Osteoblast (primary cell): ENCODE results near the gene MINDY1. TPM values are rescaled to one million over a fixed set of nuclear protein-coding genes. Genes with fewer than 3 reads are reported as not detected.

Source experiments
- DNase-seq: peaks from one replicate; pipeline ENCODE4 v3.0.0; 2011; ENCODE audit warnings: low spot score, mixed read lengths; ENCODE audit not compliant: insufficient read length; ENCODE audit errors: missing footprints
- H2AFZ ChIP-seq: 2 replicates; pipeline ENCODE4 v1.6.0; 2011; ENCODE audit warnings: mild to moderate bottlenecking, low read length
- H3K27ac ChIP-seq: 2 replicates; pipeline ENCODE4 v1.5.1; 2011; ENCODE audit warnings: mild to moderate bottlenecking, low read depth, low read length, moderate library complexity
- H3K27me3 ChIP-seq: 2 replicates; pipeline ENCODE4 v1.6.0; 2012; ENCODE audit warnings: mild to moderate bottlenecking, control low read depth, inconsistent platforms, low read length, moderate library complexity; ENCODE audit not compliant: insufficient read depth
- H3K36me3 ChIP-seq: 2 replicates; pipeline ENCODE4 v1.5.1; 2011; ENCODE audit warnings: mild to moderate bottlenecking, low read length, control low read depth, moderate library complexity; ENCODE audit not compliant: insufficient read depth
- H3K4me1 ChIP-seq: 2 replicates; pipeline ENCODE4 v1.5.1; 2011; ENCODE audit warnings: mild to moderate bottlenecking, low read length, control low read depth, moderate library complexity; ENCODE audit not compliant: insufficient read depth
- H3K4me2 ChIP-seq: 2 replicates; pipeline ENCODE4 v1.6.0; 2011; ENCODE audit warnings: mild to moderate bottlenecking, low read length; ENCODE audit not compliant: insufficient read depth
- H3K4me3 ChIP-seq: fragments of 200-600 bp; sonication (generic); 3 replicates; pipeline ENCODE4 v1.5.1; 2012; ENCODE audit warnings: mild to moderate bottlenecking, low read length, inconsistent platforms; ENCODE audit not compliant: insufficient read depth
- H3K79me2 ChIP-seq: 2 replicates; pipeline ENCODE4 v1.6.0; 2012; ENCODE audit warnings: mild to moderate bottlenecking, low read length, control low read depth, inconsistent platforms; ENCODE audit not compliant: insufficient read depth
- H3K9me3 ChIP-seq: 2 replicates; pipeline ENCODE4 v1.5.1; 2011; ENCODE audit warnings: low read depth, low read length, control low read depth
- H4K20me1 ChIP-seq: 2 replicates; pipeline ENCODE4 v1.6.0; 2012; ENCODE audit warnings: mild to moderate bottlenecking, low read length, control low read depth; ENCODE audit not compliant: insufficient read depth
- total RNA-seq: library from RNA; depleted of rRNA; stranded (reverse); fragments of >200 nt; gene quantifications from 2 replicates; pipeline ENCODE4 v1.2.3, GENCODE V29; 2012
- TF ChIP-seq, protein P1 (sequence below): IDR thresholded peaks from 2 replicates; pipeline ENCODE4 v1.5.1; 2011; ENCODE audit warnings: mild to moderate bottlenecking, low read depth, low read length, moderate library complexity; ENCODE audit errors: extremely low read depth

Gene MINDY1
- total RNA-seq, 1 donor: 18.1 TPM

DNA sequence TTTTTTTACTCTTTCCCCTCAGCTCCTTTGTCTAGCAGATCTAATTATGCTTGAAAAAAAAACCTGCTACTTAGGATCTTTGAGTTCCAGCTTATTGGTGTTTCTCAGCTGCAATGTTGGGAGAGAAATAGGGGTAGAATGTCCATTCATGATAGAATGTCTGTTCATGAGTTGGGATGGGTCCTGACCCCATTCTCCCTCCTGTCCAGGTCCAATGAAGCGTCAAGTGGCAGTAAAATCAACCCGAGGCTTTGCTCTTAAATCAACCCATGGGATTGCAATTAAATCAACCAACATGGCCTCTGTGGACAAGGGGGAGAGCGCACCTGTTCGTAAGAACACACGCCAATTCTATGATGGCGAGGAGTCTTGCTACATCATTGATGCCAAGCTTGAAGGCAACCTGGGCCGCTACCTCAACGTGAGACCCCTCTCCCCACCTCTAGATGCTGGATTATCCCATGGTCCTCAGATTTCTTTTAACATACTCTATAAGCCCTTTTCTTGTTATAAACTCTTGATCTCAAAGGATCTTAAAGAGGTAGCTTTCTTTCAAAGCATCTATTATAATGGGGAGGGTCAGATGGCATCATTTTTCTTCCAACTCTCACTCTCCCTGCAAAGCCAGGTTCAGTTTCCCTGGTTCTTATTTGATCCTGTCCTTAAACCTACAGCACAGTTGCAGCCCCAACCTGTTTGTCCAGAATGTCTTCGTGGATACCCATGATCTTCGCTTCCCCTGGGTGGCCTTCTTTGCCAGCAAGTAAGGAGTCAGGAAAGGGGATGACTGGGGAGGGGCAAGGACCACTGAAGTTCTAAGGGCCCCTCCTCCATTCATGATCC, 43.2 kb downstream of the MINDY1 start:
- Histone ChIP-seq H3K36me3 (peaks cover 89% of the 10 kb centered on the region), H3K4me2 (no peak overlapping the region)
- DNase-seq: no peak

DNA sequence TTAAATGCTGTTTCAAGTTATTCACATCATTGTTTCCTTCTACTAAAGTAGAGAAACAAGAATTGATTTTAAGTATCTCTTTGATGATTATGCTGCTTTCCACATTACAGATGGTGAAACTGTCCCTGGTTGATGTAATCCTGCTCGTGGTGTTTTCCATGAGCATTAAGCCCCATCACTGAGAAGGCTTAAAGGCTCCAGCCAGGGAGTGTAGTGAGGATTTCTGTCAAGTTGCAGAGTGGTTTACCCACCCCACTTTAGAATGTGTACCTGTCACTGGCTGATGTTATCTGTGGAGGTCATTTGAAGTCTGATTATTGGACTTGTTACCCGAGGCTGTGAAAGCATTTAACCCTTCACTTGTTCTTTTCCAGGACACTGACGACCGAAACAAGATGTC, 44.9 kb downstream of the MINDY1 start:
- no peak for DNase-seq
- H3K9me3 ChIP-seq: no peaks in the 10 kb centered on the region
- no peak overlapping the region for H3K4me2 ChIP-seq
- peaks cover 6% of the 10 kb centered on the region for H3K79me2 ChIP-seq
- no peak overlapping the region for H3K4me3 ChIP-seq
- peaks cover 81% of the 10 kb centered on the region for H3K36me3 ChIP-seq
- H4K20me1 ChIP-seq: peaks cover 5% of the 10 kb centered on the region
- TF ChIP-seq, protein P1, sequence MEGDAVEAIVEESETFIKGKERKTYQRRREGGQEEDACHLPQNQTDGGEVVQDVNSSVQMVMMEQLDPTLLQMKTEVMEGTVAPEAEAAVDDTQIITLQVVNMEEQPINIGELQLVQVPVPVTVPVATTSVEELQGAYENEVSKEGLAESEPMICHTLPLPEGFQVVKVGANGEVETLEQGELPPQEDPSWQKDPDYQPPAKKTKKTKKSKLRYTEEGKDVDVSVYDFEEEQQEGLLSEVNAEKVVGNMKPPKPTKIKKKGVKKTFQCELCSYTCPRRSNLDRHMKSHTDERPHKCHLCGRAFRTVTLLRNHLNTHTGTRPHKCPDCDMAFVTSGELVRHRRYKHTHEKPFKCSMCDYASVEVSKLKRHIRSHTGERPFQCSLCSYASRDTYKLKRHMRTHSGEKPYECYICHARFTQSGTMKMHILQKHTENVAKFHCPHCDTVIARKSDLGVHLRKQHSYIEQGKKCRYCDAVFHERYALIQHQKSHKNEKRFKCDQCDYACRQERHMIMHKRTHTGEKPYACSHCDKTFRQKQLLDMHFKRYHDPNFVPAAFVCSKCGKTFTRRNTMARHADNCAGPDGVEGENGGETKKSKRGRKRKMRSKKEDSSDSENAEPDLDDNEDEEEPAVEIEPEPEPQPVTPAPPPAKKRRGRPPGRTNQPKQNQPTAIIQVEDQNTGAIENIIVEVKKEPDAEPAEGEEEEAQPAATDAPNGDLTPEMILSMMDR: no peak
- H2AFZ ChIP-seq: no peak overlapping the region
- H3K4me1 ChIP-seq: no peaks in the 10 kb centered on the region
- H3K27me3 ChIP-seq: no peaks in the 10 kb centered on the region
- H3K27ac ChIP-seq: no peak overlapping the region

More for the DNA sequence above, 43.2 kb downstream of the MINDY1 start:
- Histone ChIP-seq H4K20me1 (peaks cover 16% of the 10 kb centered on the region), H3K4me1 (no peaks in the 10 kb centered on the region), H3K4me3 (no peak overlapping the region), H3K9me3 (no peaks in the 10 kb centered on the region), H3K79me2 (peaks cover 24% of the 10 kb centered on the region), H3K27ac (no peak overlapping the region), H3K27me3 (no peaks in the 10 kb centered on the region), H2AFZ (no peak overlapping the region)
- TF ChIP-seq, protein P1: no peak

DNA sequence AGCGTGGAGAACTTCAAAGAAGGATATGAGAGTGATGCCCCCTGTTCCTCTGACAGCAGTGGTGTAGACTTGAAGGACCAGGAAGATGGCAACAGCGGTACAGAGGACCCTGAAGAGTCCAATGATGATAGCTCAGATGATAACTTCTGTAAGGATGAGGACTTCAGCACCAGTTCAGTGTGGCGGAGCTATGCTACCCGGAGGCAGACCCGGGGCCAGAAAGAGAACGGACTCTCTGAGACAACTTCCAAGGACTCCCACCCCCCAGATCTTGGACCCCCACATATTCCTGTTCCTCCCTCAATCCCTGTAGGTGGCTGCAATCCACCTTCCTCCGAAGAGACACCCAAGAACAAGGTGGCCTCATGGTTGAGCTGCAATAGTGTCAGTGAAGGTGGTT, 46.1 kb downstream of the MINDY1 start:
- Histone ChIP-seq H3K36me3 (peaks cover 74% of the 10 kb centered on the region), H2AFZ (no peak overlapping the region)
- TF ChIP-seq, protein P1: no peak

DNA sequence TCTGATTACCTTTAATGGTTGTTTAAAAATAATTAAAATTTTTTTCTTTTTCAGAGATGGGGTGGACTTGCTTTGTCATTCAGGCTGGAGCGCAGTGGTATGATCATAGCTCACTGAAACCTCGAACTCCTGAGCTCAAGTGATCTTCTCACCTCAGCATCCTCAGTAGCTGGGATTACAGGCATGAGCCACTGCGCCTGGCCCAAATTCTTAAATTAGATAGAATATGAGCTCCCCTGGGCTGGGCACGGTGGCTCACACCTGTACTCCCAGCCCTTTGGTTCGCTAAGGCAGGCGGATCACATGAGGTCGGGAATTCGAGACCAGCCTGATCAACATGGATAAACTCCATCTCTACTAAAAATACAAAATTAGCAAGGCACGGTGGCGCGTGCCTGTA, 49.0 kb downstream of the MINDY1 start:
- H3K27ac ChIP-seq: no peak overlapping the region
- H3K4me2 ChIP-seq: no peak overlapping the region
- no peaks in the 10 kb centered on the region for H3K79me2 ChIP-seq
- H3K9me3 ChIP-seq: no peaks in the 10 kb centered on the region
- no peak overlapping the region for H2AFZ ChIP-seq
- no peak for DNase-seq
- no peaks in the 10 kb centered on the region for H3K4me1 ChIP-seq
- H3K36me3 ChIP-seq: peaks cover 61% of the 10 kb centered on the region
- H3K4me3 ChIP-seq: no peak overlapping the region
- H4K20me1 ChIP-seq: no peaks in the 10 kb centered on the region
- no peaks in the 10 kb centered on the region for H3K27me3 ChIP-seq
- TF ChIP-seq, protein P1: no peak

More for the DNA sequence above, 46.1 kb downstream of the MINDY1 start:
- no peak overlapping the region for H3K27ac ChIP-seq
- no peaks in the 10 kb centered on the region for H3K27me3 ChIP-seq
- no peaks in the 10 kb centered on the region for H3K79me2 ChIP-seq
- H3K4me2 ChIP-seq: no peak overlapping the region
- H3K4me1 ChIP-seq: no peaks in the 10 kb centered on the region
- DNase-seq: no peak
- H3K9me3 ChIP-seq: no peaks in the 10 kb centered on the region
- H3K4me3 ChIP-seq: no peak overlapping the region
- no peaks in the 10 kb centered on the region for H4K20me1 ChIP-seq
